A673 (cell line): ENCODE results near the gene MICALL2.

Experiments used
- CTCF ChIP-seq: fragments of 300-800, 200-600 bp; sonication (generic); conservative IDR thresholded peaks from 2 replicates; pipeline ENCODE4 v1.5.1; 2017; ENCODE audit warnings: low read depth, mild to moderate bottlenecking, antibody characterized with exemption, low read length, moderate library complexity, mixed read lengths
- EZH2 ChIP-seq: fragments of 200-600 bp; sonication (generic); IDR thresholded peaks from 2 replicates; pipeline ENCODE4 v1.6.1; 2017; ENCODE audit warnings: borderline replicate concordance, low read depth, mild to moderate bottlenecking, mixed read lengths, antibody characterized with exemption, low read length; ENCODE audit not compliant: poor library complexity, severe bottlenecking

GRCh38 chr7:1431634-1432380 is 27.5 kb downstream of the MICALL2 start:
- TF ChIP-seq CTCF (no peak), EZH2 (no peak)
